Measurements from ENCODE around the gene LNPEP. TPM values are rescaled to one million over a fixed set of nuclear protein-coding genes. Genes with fewer than 3 reads are reported as not detected.
A peak's percentile ranks its signal among the peaks of the same experiment; 100 is the strongest.

The LNPEP gene
- total RNA-seq, 6 donors from 2014 or later, result 28.9 to 67.2 (median 42.7) TPM

DNA sequence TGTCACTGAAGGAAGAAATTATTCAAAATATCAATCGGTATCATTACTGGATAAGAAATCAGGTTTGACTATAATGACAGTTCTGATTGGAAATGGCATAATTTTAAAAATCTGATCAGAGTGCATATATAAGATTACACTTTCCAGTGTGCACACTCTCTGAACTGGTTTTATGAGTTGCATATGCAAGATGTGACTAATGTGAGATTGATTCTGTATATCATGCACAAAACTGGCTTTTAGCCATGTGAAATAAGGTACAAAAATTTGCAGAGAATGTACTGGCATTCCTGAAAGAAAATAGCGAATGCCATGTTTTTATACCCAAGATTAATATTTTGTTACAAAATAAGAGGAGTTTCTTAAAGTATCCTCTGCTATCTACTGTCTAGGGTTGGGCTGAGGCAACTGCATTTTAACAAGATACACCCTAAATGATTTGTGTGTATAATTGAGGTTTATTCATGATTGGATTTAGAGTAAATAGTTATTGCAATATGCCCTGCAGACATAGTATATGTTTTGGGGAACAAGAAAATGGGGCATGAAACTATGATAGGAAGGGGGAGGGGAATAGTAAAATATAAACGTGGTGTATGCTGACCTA, 70.7 kb downstream of the LNPEP start:
- Histone ChIP-seq H3K4me3 (no peak overlapping the region), H3K4me1 (peaks cover 3 to 14% (median 8%) of the 10 kb centered on the region in 4 donors), H3K9me3 (no peaks in the 10 kb centered on the region), H3K36me3 (peaks cover 0 to 30% (median 6%) of the 10 kb centered on the region in 4 donors), H3K27me3 (no peaks in the 10 kb centered on the region), H3K27ac (no peak overlapping the region)
- ATAC-seq (ENCODE audit: low FRiP score in 2 of 2) (no peak), DNase-seq (no peak)
- TF ChIP-seq POLR2AphosphoS5 (IDR thresholded peaks at IDR 0.05), result no peak
- 76 to 77% methylated on average over 3 of the region's 3 CpGs for WGBS, 2 donors

- TF ChIP-seq POLR2AphosphoS5 (IDR thresholded peaks at IDR 0.05), result no peak
- TF ChIP-seq EP300 (IDR thresholded peaks at IDR 0.05), result no peak
- no peak for TF ChIP-seq POLR2A (IDR thresholded peaks at IDR 0.05)
- TF ChIP-seq, protein P1, sequence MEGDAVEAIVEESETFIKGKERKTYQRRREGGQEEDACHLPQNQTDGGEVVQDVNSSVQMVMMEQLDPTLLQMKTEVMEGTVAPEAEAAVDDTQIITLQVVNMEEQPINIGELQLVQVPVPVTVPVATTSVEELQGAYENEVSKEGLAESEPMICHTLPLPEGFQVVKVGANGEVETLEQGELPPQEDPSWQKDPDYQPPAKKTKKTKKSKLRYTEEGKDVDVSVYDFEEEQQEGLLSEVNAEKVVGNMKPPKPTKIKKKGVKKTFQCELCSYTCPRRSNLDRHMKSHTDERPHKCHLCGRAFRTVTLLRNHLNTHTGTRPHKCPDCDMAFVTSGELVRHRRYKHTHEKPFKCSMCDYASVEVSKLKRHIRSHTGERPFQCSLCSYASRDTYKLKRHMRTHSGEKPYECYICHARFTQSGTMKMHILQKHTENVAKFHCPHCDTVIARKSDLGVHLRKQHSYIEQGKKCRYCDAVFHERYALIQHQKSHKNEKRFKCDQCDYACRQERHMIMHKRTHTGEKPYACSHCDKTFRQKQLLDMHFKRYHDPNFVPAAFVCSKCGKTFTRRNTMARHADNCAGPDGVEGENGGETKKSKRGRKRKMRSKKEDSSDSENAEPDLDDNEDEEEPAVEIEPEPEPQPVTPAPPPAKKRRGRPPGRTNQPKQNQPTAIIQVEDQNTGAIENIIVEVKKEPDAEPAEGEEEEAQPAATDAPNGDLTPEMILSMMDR (IDR thresholded peaks at IDR 0.05), result no peak
- H3K4me3 ChIP-seq, result no peak overlapping the region
- peaks cover 3 to 14% (median 8%) of the 10 kb centered on the region in 4 donors for H3K4me1 ChIP-seq
- no peaks in the 10 kb centered on the region for H3K9me3 ChIP-seq
- DNase-seq (no peak), ATAC-seq (ENCODE audit: low FRiP score in 2 of 2) (peak in 1 of 2 donors; percentile 65)
- peak overlapping the region in 2 of 4 donors; percentile 6 to 18 for H3K27ac ChIP-seq
- peaks cover 0 to 28% (median 4%) of the 10 kb centered on the region in 4 donors for H3K36me3 ChIP-seq
- H3K27me3 ChIP-seq, result no peaks in the 10 kb centered on the region
- 33% methylated on average over 3 of the region's 3 CpGs for WGBS, 2 donors
These were observed 73.5 kb downstream of the LNPEP start for GRCh38 chr5:97009212-97009898.

DNA sequence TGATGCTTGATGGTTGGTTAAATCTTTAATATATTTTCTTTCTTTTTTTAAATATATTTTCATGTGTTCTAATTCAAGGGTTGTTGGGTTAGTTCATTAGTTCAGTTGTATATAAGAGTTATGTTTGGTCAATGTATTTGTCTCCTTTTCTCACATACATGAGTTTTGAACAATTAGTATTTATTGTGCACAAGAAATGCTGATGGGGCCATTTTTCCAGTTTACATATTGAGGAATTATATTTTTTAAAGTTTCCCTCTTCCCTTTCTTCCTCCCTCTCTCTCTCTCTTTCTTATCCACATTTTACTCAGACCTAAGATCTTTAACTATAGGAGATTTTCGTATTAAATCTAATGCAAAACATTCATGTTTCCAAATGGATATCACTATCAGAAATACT, 74.0 kb downstream of the LNPEP start:
- peaks cover 3 to 14% (median 8%) of the 10 kb centered on the region in 4 donors for H3K4me1 ChIP-seq
- ATAC-seq (ENCODE audit: low FRiP score in 2 of 2) (no peak), DNase-seq (no peak)
- no peaks in the 10 kb centered on the region for H3K9me3 ChIP-seq
- H3K27ac ChIP-seq, result no peak overlapping the region
- TF ChIP-seq POLR2AphosphoS5 (IDR thresholded peaks at IDR 0.05) (no peak), EP300 (IDR thresholded peaks at IDR 0.05) (no peak), POLR2A (IDR thresholded peaks at IDR 0.05) (no peak)
- TF ChIP-seq, protein P1 (IDR thresholded peaks at IDR 0.05), result no peak
- peaks cover 0 to 30% (median 6%) of the 10 kb centered on the region in 4 donors for H3K36me3 ChIP-seq
- H3K4me3 ChIP-seq, result no peak overlapping the region
- H3K27me3 ChIP-seq, result no peaks in the 10 kb centered on the region
- 91 to 92% methylated on average over 1 of the region's 1 CpG for WGBS, 2 donors

DNA sequence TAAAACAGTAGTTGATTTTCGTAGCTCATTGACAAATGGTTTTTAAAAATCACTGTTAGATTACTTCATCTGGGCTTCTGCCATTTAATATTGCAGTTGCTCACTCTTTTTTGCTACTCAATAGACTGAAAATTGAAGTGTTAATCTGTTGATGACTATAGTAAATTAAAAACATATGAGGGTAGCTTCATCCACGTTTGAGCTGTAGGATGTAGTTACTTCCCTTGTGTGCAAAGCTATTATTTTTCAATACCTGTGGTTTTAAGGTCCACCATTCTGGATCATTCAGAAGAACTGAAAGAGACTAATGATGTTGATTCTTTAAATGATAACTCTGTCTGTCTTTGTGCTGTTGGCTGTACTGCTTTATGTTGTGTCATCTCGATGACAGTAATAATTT, 74.7 kb downstream of the LNPEP start:
- H3K9me3 ChIP-seq, result no peaks in the 10 kb centered on the region
- H3K4me3 ChIP-seq, result no peak overlapping the region
- WGBS, 2 donors, result 67 to 69% methylated on average over 3 of the region's 3 CpGs
- no peak for ATAC-seq (ENCODE audit: low FRiP score in 2 of 2)
- H3K27ac ChIP-seq, result no peak overlapping the region
- H3K4me1 ChIP-seq, result peaks cover 3 to 14% (median 8%) of the 10 kb centered on the region in 4 donors
- TF ChIP-seq POLR2A (IDR thresholded peaks at IDR 0.05) (no peak), POLR2AphosphoS5 (IDR thresholded peaks at IDR 0.05) (no peak), EP300 (IDR thresholded peaks at IDR 0.05) (no peak)
- TF ChIP-seq, protein P1 (IDR thresholded peaks at IDR 0.05), result no peak
- peaks cover 0 to 31% (median 8%) of the 10 kb centered on the region in 4 donors for H3K36me3 ChIP-seq
- DNase-seq, result no peak
- no peaks in the 10 kb centered on the region for H3K27me3 ChIP-seq

DNA sequence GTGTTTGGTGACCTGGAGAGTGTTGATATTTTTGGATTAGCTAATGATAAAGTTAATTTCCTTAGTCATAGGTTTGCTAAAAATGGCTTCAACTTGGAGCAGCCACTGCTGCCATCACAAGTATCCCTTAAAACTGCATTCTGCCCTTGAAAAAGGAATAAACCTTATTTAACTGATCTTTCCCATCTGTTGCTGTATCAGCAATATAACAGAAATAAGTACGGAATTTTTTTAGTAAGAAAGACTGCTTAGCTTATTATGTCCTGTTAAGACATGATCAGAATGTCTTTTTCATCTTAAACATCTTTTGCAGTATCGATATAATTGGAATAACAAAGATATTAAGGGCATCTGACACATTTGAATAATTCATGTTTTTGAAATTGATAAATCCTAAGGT, 75.7 kb downstream of the LNPEP start:
- H3K9me3 ChIP-seq, result no peaks in the 10 kb centered on the region
- H3K4me3 ChIP-seq, result no peak overlapping the region
- no peaks in the 10 kb centered on the region for H3K27me3 ChIP-seq
- no peak overlapping the region for H3K27ac ChIP-seq
- TF ChIP-seq POLR2AphosphoS5 (IDR thresholded peaks at IDR 0.05) (no peak), EP300 (IDR thresholded peaks at IDR 0.05) (no peak), POLR2A (IDR thresholded peaks at IDR 0.05) (no peak)
- TF ChIP-seq, protein P1 (IDR thresholded peaks at IDR 0.05), result no peak
- ATAC-seq (ENCODE audit: low FRiP score in 2 of 2), result no peak
- no peak for DNase-seq
- H3K36me3 ChIP-seq, result peaks cover 5 to 38% (median 6%) of the 10 kb centered on the region in 4 donors
- 96 to 97% methylated on average over 2 of the region's 2 CpGs for WGBS, 2 donors
- peaks cover 3 to 14% (median 8%) of the 10 kb centered on the region in 4 donors for H3K4me1 ChIP-seq
